ENCODE data around the gene SEC14L2.

Gene SEC14L2

DNA sequence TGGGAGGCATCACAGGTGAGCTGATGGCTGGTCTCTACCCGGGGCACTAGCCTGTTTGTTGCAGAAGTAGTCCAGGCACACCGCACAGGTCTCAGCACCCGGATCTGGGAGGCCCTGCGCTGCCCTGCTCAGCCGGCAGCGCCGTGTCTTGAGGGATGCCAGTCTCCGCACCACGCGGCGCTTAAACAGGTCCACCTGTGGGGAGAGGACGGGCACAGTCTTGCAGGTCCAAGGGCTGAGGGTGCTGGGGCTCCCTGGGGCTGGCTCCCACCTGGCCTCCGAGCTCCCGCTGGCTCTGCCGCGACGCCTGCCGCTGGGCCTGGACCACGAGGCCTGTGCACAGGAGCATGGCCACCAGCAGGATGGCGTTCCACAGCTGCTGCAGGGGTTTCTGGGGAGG is 16.8 kb upstream of the SEC14L2 start:
- no peak overlapping the region for H3K4me3 ChIP-seq (ENCODE audit: low read depth in 1 of 2, low read length in 1 of 2)
- H3K9me3 ChIP-seq = no peaks in the 10 kb centered on the region
- no peak overlapping the region for H3K27ac ChIP-seq
- no peaks in the 10 kb centered on the region for H3K27me3 ChIP-seq
- H3K36me3 ChIP-seq = peaks cover 61% of the 10 kb centered on the region
- no peaks in the 10 kb centered on the region for H3K4me1 ChIP-seq (ENCODE audit: control insufficient read depth in 1 of 2, insufficient read depth in 1 of 2, low read depth in 1 of 2, low read length in 1 of 2)
- TF ChIP-seq, protein P1, sequence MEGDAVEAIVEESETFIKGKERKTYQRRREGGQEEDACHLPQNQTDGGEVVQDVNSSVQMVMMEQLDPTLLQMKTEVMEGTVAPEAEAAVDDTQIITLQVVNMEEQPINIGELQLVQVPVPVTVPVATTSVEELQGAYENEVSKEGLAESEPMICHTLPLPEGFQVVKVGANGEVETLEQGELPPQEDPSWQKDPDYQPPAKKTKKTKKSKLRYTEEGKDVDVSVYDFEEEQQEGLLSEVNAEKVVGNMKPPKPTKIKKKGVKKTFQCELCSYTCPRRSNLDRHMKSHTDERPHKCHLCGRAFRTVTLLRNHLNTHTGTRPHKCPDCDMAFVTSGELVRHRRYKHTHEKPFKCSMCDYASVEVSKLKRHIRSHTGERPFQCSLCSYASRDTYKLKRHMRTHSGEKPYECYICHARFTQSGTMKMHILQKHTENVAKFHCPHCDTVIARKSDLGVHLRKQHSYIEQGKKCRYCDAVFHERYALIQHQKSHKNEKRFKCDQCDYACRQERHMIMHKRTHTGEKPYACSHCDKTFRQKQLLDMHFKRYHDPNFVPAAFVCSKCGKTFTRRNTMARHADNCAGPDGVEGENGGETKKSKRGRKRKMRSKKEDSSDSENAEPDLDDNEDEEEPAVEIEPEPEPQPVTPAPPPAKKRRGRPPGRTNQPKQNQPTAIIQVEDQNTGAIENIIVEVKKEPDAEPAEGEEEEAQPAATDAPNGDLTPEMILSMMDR (IDR thresholded peaks at IDR 0.05) = no peak

DNA sequence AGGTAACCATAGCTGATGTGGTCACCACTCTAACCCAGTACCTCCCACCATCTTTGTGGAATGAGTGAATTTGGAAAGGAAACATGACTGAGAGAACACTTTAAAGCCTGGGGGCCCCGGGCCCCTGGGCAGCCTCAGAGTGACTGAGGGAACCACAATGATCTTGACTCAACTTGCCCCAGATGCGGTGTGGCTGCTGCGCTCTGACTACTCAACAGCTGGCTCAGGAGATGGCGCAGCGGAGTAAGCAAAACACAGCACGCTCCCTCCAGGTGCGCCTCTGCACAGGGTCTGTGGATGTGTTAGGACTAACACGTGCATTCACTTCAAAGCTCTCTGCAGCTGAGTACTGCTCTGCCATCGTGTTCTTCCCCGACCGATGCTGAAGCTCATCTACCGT is 15.6 kb upstream of the SEC14L2 start:
- TF ChIP-seq, protein P1 (IDR thresholded peaks at IDR 0.05) = no peak
- peaks cover 61% of the 10 kb centered on the region for H3K36me3 ChIP-seq
- H3K4me3 ChIP-seq (ENCODE audit: low read depth in 1 of 2, low read length in 1 of 2) = no peak overlapping the region
- no peak overlapping the region for H3K27ac ChIP-seq
- H3K4me1 ChIP-seq (ENCODE audit: control insufficient read depth in 1 of 2, insufficient read depth in 1 of 2, low read depth in 1 of 2, low read length in 1 of 2) = peaks cover 4 to 5% of the 10 kb centered on the region in 2 experiments
- no peaks in the 10 kb centered on the region for H3K9me3 ChIP-seq
- H3K27me3 ChIP-seq = no peaks in the 10 kb centered on the region

DNA sequence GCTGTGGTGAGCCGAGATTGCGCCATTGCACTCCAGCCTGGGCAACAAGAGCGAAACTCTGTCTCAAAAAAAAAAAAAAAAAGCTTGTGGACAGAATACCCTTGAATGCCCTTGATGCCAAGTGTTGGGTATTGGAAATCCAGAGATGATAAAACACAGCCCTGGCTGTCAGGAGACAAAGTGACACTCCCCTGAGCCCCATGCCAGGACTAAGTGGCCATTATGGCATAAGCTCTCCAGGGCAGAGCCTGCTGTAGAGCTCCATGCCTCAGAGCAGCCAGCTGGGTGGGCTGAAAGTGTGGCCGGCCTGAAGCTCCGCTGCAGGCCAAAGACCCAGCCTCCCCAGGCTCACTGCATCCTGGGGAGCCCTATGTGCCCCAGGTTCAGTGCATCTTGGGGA is 14.5 kb upstream of the SEC14L2 start:
- TF ChIP-seq, protein P1 (IDR thresholded peaks at IDR 0.05) = no peak
- Histone ChIP-seq H3K27me3 (no peaks in the 10 kb centered on the region), H3K9me3 (no peaks in the 10 kb centered on the region), H3K27ac (no peak overlapping the region), H3K4me3 (ENCODE audit: low read depth in 1 of 2, low read length in 1 of 2) (no peak overlapping the region), H3K36me3 (peaks cover 56% of the 10 kb centered on the region), H3K4me1 (ENCODE audit: control insufficient read depth in 1 of 2, insufficient read depth in 1 of 2, low read depth in 1 of 2, low read length in 1 of 2) (peaks cover 11 to 12% of the 10 kb centered on the region in 2 experiments)

DNA sequence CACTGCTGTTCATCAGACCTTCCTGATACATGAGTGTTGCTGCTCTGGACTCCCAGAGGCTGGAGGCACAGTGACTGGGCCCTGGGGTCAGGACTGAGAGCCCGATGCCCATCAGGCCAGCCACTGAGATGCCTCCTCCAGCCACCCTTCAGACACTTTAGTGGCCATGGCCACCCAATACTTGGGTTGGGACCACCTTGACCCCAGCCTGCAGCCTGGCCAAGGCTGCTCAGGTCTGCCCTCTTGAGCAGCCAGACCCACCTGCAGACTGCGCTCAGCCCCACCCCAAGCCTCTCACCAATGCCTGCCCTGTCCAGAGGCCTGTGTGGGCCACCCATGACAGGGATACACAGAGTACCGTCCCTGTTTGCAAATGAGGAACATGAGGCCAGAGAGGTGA is 13.8 kb upstream of the SEC14L2 start:
- peaks cover 49% of the 10 kb centered on the region for H3K36me3 ChIP-seq
- H3K9me3 ChIP-seq = no peaks in the 10 kb centered on the region
- TF ChIP-seq, protein P1 (IDR thresholded peaks at IDR 0.05) = no peak
- H3K27me3 ChIP-seq = no peaks in the 10 kb centered on the region
- no peak overlapping the region for H3K27ac ChIP-seq
- peaks cover 14% of the 10 kb centered on the region in 2 experiments for H3K4me1 ChIP-seq (ENCODE audit: control insufficient read depth in 1 of 2, insufficient read depth in 1 of 2, low read depth in 1 of 2, low read length in 1 of 2)
- H3K4me3 ChIP-seq (ENCODE audit: low read depth in 1 of 2, low read length in 1 of 2) = no peak overlapping the region

DNA sequence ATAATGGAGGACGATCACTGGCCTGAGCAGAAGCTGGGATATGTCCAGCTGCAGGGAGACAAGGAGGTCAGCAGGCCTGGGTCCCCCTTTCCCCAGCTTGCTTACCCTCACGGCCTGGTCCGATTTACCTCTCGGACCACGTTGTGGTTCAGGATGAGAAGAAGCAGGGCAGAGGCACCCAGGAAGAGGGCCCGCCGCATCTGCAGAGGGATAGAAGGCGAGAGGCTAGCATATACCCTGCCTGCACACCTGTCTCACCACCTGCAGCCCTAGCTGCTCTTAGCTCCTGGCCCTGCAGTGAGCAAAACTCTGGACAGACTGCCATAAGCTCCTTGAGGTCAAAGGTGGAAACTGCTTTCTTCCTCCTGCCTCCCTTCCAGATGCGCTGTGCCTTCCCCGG is 10.9 kb upstream of the SEC14L2 start:
- Histone ChIP-seq H3K27me3 (no peaks in the 10 kb centered on the region), H3K4me3 (ENCODE audit: low read depth in 1 of 2, low read length in 1 of 2) (peak overlapping the region in 1 of 2 experiments; percentile 65), H3K4me1 (ENCODE audit: control insufficient read depth in 1 of 2, insufficient read depth in 1 of 2, low read depth in 1 of 2, low read length in 1 of 2) (peaks cover 14% of the 10 kb centered on the region in 2 experiments), H3K36me3 (peaks cover 32% of the 10 kb centered on the region), H3K9me3 (no peaks in the 10 kb centered on the region), H3K27ac (no peak overlapping the region)
- TF ChIP-seq, protein P1 (IDR thresholded peaks at IDR 0.05) = no peak

DNA sequence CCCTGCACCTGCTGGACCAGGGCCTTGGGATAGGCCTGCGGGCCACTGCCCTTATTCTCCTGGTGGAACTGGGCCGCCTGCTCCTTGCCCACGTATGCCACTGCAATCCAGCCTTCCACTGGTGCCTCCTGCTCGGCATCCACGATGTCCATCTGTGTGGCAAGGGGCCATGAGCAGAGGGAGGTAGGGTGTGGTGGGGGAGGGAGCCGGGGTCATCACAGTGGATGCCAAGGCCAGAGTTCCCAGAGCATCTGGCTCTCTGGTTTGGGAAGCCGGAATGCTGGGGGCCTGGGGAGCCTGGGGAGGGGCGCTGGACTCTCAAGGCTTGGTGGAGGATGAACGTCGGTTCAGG is 10.2 kb upstream of the SEC14L2 start:
- no peaks in the 10 kb centered on the region for H3K9me3 ChIP-seq
- peak overlapping the region; percentile 65 for H3K4me3 ChIP-seq (ENCODE audit: low read depth in 1 of 2, low read length in 1 of 2)
- peaks cover 26% of the 10 kb centered on the region for H3K36me3 ChIP-seq
- peak overlapping the region; percentile 71 for H3K27ac ChIP-seq
- H3K27me3 ChIP-seq = no peaks in the 10 kb centered on the region
- TF ChIP-seq, protein P1 (IDR thresholded peaks at IDR 0.05) = no peak
- H3K4me1 ChIP-seq (ENCODE audit: control insufficient read depth in 1 of 2, insufficient read depth in 1 of 2, low read depth in 1 of 2, low read length in 1 of 2) = peaks cover 14% of the 10 kb centered on the region in 2 experiments
